ENCODE data around the gene TUBB6.

The TUBB6 gene

DNA sequence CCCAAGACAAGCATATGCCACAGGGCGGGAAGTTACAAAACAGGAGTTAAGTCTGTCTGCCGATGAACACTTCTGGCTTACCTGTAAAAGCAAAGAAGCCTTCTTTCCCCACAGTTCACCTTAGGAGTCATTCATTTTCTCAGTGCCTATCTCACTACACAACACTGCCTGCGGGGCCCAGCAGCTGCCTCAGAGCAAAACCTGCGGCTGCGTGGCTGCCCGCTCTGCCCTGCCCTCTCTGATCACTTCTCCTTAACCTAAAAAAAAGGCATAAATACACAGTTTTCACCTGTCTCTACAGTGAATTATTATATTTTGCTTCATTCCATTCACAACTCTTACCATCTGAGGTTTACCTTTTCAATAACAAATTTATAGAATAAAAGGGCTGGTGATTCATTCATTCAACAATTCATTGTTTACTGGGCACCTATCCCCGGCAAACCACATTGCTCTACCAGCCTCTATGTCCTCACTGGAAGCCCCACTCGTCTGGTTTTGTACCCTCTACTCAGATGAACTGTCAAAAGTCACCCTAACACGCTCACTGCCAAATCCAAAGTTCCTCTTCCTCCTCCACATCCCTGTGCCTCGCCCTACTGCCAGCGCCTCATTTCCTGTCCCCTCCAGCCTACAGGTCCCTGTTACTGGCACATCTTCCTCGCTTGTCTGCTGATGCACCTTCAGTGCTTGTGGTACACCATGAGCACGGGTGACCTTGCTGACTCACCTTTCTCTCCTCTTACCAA lies 37.6 kb downstream of the TUBB6 start:
- no peak for DNase-seq

GRCh38 chr18:12346240-12346565 lies 38.2 kb downstream of the TUBB6 start:
- DNase-seq, result no peak

- no peak for DNase-seq
Measured at GRCh38 chr18:12347895-12348294, 39.9 kb downstream of the TUBB6 start.

DNA sequence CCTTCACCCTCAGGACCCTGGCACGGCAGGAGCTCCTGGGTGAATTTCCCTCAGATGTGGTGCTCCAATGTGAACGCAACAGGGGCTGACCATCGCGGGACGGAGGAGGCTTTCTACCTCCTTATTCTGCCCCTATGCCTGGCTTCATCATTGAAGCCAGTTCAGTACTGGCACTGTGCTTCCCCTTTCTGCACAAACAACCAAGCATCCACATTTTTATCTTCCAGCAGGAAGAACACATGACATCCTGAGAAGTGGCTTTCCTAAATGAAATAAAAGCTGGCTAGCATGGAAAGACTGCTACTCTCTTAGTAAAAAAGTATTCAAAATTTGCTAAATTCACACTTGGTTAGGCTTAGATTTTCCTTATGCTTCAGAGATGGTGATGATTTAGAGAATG lies 44.1 kb downstream of the TUBB6 start:
- no peak for DNase-seq

- DNase-seq, result no peak
Measured at GRCh38 chr18:12359515-12359927, 51.5 kb downstream of the TUBB6 start.

GRCh38 chr18:12361770-12362378 lies 53.8 kb downstream of the TUBB6 start:
- no peak for DNase-seq

DNA sequence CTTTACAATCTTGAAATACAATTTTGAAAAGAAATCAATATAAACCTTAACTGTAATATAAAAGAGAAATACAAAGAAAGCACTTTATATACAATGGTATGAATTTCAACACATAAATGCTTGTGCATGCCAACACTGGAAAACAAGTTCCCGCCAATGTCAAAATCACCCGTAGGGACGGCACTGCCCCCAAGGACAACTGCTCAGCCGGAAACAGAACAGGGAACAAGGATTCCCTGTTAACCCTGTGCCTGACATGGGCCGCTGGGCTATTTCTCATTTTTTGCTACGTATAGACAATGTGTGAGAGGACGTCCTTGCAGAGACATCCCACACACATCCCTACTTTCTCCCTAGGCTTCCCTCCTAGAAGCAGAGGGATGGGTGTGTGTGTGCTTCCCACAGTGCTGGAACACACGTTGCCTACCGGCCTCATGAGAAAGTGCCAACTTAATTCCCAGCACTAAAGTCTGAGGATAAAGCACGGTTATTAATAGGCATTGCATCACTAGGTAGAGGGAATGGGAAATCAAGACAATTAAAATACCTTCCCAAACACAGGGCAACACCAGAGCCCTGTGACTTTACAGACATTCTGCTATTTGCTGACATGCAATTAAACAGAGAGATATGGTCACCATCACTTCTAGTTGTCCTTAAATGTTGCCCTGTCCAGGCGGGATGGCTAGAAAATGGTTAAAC lies 54.6 kb downstream of the TUBB6 start:
- DNase-seq, result no peak

DNA sequence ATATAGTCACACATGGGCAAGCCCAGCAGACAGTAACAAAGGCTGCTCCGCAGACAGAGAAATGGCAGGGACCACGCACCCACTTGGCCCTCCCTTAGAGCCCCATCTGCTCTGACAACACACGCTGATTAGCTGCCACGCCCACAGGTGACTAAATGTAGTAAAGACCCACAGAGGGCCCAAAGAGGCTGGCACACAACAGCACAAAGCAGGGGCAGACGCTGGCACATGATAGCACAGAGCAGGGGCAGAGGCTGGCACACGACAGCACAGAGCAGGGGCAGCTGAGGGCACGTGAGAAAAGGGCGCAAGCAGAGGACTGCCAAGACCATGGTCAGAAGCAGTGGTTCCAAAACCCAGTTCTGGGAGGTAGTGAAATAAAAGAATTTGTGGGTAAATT lies 58.3 kb downstream of the TUBB6 start:
- DNase-seq, result no peak

DNA sequence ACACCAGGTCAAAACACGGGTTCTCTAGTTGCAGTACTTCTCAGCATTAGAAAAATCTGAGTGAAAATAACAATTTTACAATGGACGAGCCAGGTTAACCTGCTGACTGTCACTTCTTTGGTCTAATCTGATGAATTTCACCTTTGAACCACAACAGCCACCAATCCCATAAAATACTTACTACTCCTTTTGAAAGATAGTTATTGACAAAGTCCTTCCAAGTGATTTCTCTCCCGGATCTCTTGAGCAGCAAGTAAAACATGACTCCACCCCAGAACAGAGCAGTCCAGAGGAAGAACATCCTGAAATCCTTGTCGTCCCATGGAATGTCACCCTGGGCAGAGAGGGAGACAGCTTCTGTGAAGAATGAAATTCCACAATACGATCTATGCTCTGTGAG lies 58.7 kb downstream of the TUBB6 start:
- no peak for DNase-seq

GRCh38 chr18:12369211-12369610 lies 61.2 kb downstream of the TUBB6 start:
- DNase-seq, result no peak

- no peak for DNase-seq
Measured at GRCh38 chr18:12371590-12371989, 63.5 kb downstream of the TUBB6 start.

DNA sequence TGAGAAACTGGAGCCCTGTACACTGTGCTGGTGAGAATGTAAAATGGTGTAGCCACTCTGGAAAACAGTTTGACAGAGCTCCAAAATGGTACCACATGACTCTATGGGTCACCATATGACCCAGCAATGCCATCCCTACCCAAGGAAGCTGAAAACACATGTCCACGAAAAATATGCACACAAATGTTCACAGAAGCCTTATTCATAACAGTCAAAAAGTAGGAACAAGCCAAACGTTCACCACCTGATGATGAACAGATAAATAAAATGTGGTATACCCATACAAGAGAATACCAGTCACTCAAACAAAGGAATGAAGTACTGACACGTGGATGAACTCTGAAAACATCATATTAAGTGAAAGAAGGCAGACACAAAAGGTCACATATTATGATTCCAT lies 64.4 kb downstream of the TUBB6 start:
- DNase-seq, result no peak

DNA sequence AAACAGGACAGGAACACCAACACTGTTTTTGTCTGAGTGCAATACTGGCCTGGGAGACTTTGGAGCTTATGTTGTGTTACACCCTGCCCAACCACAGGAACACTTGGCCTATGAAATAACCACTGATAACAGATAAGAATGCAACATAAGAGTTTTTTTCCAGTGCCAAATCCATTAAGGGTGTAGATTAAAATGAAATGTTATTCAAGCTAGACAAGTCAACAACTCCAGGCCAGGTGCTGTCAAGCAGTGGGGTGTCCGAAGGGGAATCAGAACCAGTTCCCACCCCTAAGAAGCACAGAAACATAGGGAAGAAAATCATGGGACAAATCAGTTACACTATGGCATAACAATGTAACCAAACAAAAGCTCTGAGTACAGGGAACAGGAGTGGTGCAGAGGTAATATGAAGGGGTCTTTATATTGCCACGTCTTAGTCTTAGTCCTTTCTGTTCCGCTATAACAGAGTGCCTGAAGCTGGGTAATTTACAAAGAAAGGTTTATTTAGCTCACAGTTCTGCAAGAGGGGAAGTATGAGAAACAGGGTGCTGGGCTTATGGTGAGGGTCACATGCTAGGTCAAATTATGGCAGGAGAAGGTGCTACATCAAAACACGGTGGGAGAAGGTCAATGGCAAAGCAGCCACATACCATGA lies 65.2 kb downstream of the TUBB6 start:
- no peak for DNase-seq

GRCh38 chr18:12373771-12374116 lies 65.7 kb downstream of the TUBB6 start:
- no peak for DNase-seq

DNA sequence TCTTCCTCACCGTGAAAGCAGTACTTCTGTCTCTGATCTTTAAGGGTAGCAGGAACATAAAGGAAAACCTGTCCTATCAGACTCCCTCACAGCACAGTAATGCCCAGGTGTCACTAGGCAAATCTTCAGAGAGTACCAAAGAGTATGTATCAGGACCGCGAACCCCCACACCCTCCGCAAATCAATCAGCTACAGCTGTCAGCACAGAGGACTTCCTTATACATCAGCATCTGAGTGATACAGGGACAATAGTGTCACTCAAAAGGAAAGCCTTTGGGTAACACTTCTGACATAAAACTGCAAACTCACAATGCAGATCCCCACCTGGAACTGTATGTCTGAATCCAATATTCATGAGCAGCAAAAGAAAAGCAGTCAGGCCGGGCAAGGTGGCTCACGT lies 66.4 kb downstream of the TUBB6 start:
- DNase-seq, result no peak
